H7 (cell line): ENCODE results near the gene SCN8A. TPM values are rescaled to one million over a fixed set of nuclear protein-coding genes. Genes with fewer than 3 reads are reported as not detected.

Source experiments
- DNase-seq: peaks from one replicate; pipeline ENCODE4 v3.0.0; 2012
- H3K27me3 ChIP-seq: 2 replicates; pipeline ENCODE4 v1.6.0; 2011; ENCODE audit warnings: mild to moderate bottlenecking, low read length; ENCODE audit not compliant: control insufficient read depth, insufficient read depth
- H3K36me3 ChIP-seq: replicated peaks from 2 replicates; pipeline ENCODE4 v1.5.1; 2011; ENCODE audit warnings: low read length; ENCODE audit not compliant: control insufficient read depth, insufficient read depth
- H3K4me3 ChIP-seq: 2 replicates; pipeline ENCODE4 v1.5.1; 2011; ENCODE audit warnings: low read depth, mild to moderate bottlenecking, control low read depth, low read length, moderate library complexity; ENCODE audit not compliant: insufficient read depth
- total RNA-seq: library from RNA; depleted of rRNA; stranded (reverse); fragments of >200 nt; shearing (Covaris generic); gene quantifications from 2 replicates; pipeline ENCODE4 v1.2.3, GENCODE V29; 2014

Gene SCN8A
- total RNA-seq, 1 experiment from 2014 or later = 3.9 TPM

GRCh38 chr12:51798501-51798900 lies 207.5 kb downstream of the SCN8A start:
- Histone ChIP-seq H3K36me3 (peaks cover 1% of the 10 kb centered on the region), H3K4me3 (no peak overlapping the region), H3K27me3 (no peaks in the 10 kb centered on the region)
- no peak for DNase-seq

- DNase-seq = no peak
- Histone ChIP-seq H3K27me3 (no peaks in the 10 kb centered on the region), H3K4me3 (no peak overlapping the region), H3K36me3 (no peaks in the 10 kb centered on the region)
These were observed 210.0 kb downstream of the SCN8A start for GRCh38 chr12:51801027-51801426.

GRCh38 chr12:51806896-51807295 lies 215.9 kb downstream of the SCN8A start:
- no peaks in the 10 kb centered on the region for H3K27me3 ChIP-seq
- DNase-seq = no peak
- no peaks in the 10 kb centered on the region for H3K36me3 ChIP-seq
- no peak overlapping the region for H3K4me3 ChIP-seq

- Histone ChIP-seq H3K4me3 (no peak overlapping the region), H3K27me3 (peaks cover 9% of the 10 kb centered on the region), H3K36me3 (no peaks in the 10 kb centered on the region)
- DNase-seq = no peak
These were observed 218.2 kb downstream of the SCN8A start for GRCh38 chr12:51809193-51809592.

GRCh38 chr12:51811203-51812202 lies 220.5 kb downstream of the SCN8A start:
- peak; percentile 48 for DNase-seq
- H3K36me3 ChIP-seq = no peaks in the 10 kb centered on the region

GRCh38 chr12:51812871-51813270 lies 221.8 kb downstream of the SCN8A start:
- no peaks in the 10 kb centered on the region for H3K36me3 ChIP-seq
- DNase-seq = peak; percentile 62
- no peak overlapping the region for H3K4me3 ChIP-seq
- H3K27me3 ChIP-seq = peaks cover 23% of the 10 kb centered on the region

More at GRCh38 chr12:51811203-51812202, 220.5 kb downstream of the SCN8A start:
- Histone ChIP-seq H3K4me3 (no peak overlapping the region), H3K27me3 (peaks cover 20% of the 10 kb centered on the region)

GRCh38 chr12:51813931-51814310 lies 222.9 kb downstream of the SCN8A start:
- peak overlapping the region; percentile 56 for H3K4me3 ChIP-seq
- peaks cover 26% of the 10 kb centered on the region for H3K27me3 ChIP-seq
- H3K36me3 ChIP-seq = no peaks in the 10 kb centered on the region
- no peak for DNase-seq

GRCh38 chr12:51814311-51815088 lies 223.5 kb downstream of the SCN8A start:
- Histone ChIP-seq H3K36me3 (no peaks in the 10 kb centered on the region), H3K27me3 (peaks cover 30% of the 10 kb centered on the region), H3K4me3 (peak overlapping the region; percentile 56)
- DNase-seq = peak; percentile 95

GRCh38 chr12:51815571-51815970 lies 224.5 kb downstream of the SCN8A start:
- H3K27me3 ChIP-seq = peaks cover 39% of the 10 kb centered on the region
- H3K36me3 ChIP-seq = no peaks in the 10 kb centered on the region
- no peak overlapping the region for H3K4me3 ChIP-seq
- DNase-seq = peak; percentile 80

GRCh38 chr12:51817027-51817953 lies 226.3 kb downstream of the SCN8A start:
- Histone ChIP-seq H3K4me3 (no peak overlapping the region), H3K36me3 (no peaks in the 10 kb centered on the region), H3K27me3 (peaks cover 43% of the 10 kb centered on the region)
- peak; percentile 22 for DNase-seq

GRCh38 chr12:51818086-51818485 lies 227.1 kb downstream of the SCN8A start:
- H3K4me3 ChIP-seq = no peak overlapping the region
- H3K36me3 ChIP-seq = no peaks in the 10 kb centered on the region
- peak; percentile 31 for DNase-seq
- peaks cover 44% of the 10 kb centered on the region for H3K27me3 ChIP-seq

- no peaks in the 10 kb centered on the region for H3K36me3 ChIP-seq
- peak; percentile 36 for DNase-seq
- peaks cover 39% of the 10 kb centered on the region for H3K27me3 ChIP-seq
- no peak overlapping the region for H3K4me3 ChIP-seq
These were observed 227.7 kb downstream of the SCN8A start for GRCh38 chr12:51818566-51819300.

GRCh38 chr12:51819736-51820525 lies 228.9 kb downstream of the SCN8A start:
- H3K4me3 ChIP-seq = peak overlapping the region; percentile 59
- DNase-seq = peak; percentile 69

More at GRCh38 chr12:51819736-51820525, 228.9 kb downstream of the SCN8A start:
- peaks cover 30% of the 10 kb centered on the region for H3K27me3 ChIP-seq
- H3K36me3 ChIP-seq = no peaks in the 10 kb centered on the region
